Activated CD8-positive, alpha-beta T cell treated with anti-CD3 and anti-CD28 coated beads for 36 hours (primary cell): ENCODE results near the gene FBXL13. TPM values are rescaled to one million over a fixed set of nuclear protein-coding genes. Genes with fewer than 3 reads are reported as not detected.
"Not testable (repeated sequence)": the region's sequence is repeated elsewhere in the genome, so short reads cannot be mapped to it uniquely, and the experiment has no call there.

Experiments used
- ATAC-seq: fragments of 200-7000 bp; cut with Tn5 transposase; one replicate; pipeline ENCODE4 v1.10.0; 2021; ENCODE audit warnings: mild to moderate bottlenecking, moderate library complexity
- CTCF ChIA-PET: fragments of 350-600 bp; sonication (Branson Sonifier 250); formaldehyde crosslinking; loops from one replicate; lab custom pipeline; 2021; ENCODE audit warnings: antibody characterized with exemption; lab: Charles Lee
- POLR2A ChIA-PET: fragments of 350-600 bp; sonication (Branson Sonifier 250); formaldehyde crosslinking; loops from one replicate; lab custom pipeline; 2021; ENCODE audit warnings: antibody characterized with exemption; lab: Charles Lee
- DNase-seq: peaks from one replicate; pipeline ENCODE4 v3.0.0-alpha.2; 2020
- H3K27ac Mint-ChIP-seq: one replicate; pipeline ENCODE4 v1.8.0; 2021; ENCODE audit warnings: mild to moderate bottlenecking, mixed read lengths
- H3K27me3 Mint-ChIP-seq: one replicate; pipeline ENCODE4 v1.8.0; 2021; ENCODE audit warnings: mixed read lengths
- H3K36me3 Mint-ChIP-seq: one replicate; pipeline ENCODE4 v1.8.0; 2021; ENCODE audit warnings: low read depth, mixed read lengths
- H3K4me1 Mint-ChIP-seq: one replicate; pipeline ENCODE4 v1.8.0; 2021; ENCODE audit warnings: low read depth, mixed read lengths
- H3K4me3 Mint-ChIP-seq: one replicate; pipeline ENCODE4 v1.8.0; 2021; ENCODE audit warnings: mild to moderate bottlenecking, moderate library complexity, mixed read lengths
- H3K9me3 Mint-ChIP-seq: one replicate; pipeline ENCODE4 v1.8.0; 2021; ENCODE audit warnings: mixed read lengths
- intact Hi-C: fragments of 100-400 bp; cut with micrococcal nuclease; formaldehyde crosslinking; loops from one replicate; pipeline ENCODE4 v1.10.0; 2022
- total RNA-seq, 2 experiments: library from RNA; stranded (reverse); gene quantifications; one replicate each; pipeline ENCODE4 v1.2.3, GENCODE V29; 2021
- TF ChIP-seq, protein P1 (sequence below): fragments of 200-600 bp; IDR thresholded peaks from one replicate; pipeline ENCODE4 v1.8.0; 2022; ENCODE audit warnings: antibody characterized with exemption, mild to moderate bottlenecking

The FBXL13 gene
- total RNA-seq, 2 experiments from 2014 or later = 0.96 to 1.4 TPM

DNA sequence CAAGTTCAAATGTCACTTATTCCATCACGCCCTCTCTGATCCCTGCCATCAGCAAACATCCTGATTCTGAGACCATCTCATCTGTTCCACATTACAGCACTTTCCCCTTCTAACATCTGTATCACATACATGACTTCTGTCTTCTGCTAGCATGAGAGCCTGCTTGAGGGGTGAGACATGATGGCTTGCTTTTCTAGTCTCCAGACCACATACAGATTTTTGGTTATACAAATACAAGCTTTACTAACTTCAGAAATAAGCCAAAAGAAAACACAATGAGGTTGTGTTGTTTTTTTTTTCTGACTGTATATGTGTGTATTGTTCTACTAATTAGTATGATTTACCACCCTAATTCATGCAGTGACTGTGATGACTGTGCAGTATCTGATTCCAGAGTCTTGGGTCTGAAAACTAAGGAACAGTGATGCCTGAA lies 40.0 kb upstream of the FBXL13 start:
- intact Hi-C loops = no loop called here
- Mint-ChIP-seq H3K4me1 (peaks cover 6% of the 10 kb centered on the region), H3K9me3 (peaks cover 4% of the 10 kb centered on the region), H3K27ac (no peak overlapping the region), H3K36me3 (peaks cover 45% of the 10 kb centered on the region), H3K4me3 (no peak overlapping the region), H3K27me3 (no peaks in the 10 kb centered on the region)
- no peak for ATAC-seq
- DNase-seq = no peak
- ChIA-PET POLR2A (interaction anchor here (0.6 kb wide), 1 partner anchor 36 kb away, joined by 3 read pairs; no protein-coding TSS in a partner anchor), CTCF (interaction anchor here (0.6 kb wide), 1 partner anchor 41 kb away, joined by 3 read pairs; no protein-coding TSS in a partner anchor)
- TF ChIP-seq, protein P1, sequence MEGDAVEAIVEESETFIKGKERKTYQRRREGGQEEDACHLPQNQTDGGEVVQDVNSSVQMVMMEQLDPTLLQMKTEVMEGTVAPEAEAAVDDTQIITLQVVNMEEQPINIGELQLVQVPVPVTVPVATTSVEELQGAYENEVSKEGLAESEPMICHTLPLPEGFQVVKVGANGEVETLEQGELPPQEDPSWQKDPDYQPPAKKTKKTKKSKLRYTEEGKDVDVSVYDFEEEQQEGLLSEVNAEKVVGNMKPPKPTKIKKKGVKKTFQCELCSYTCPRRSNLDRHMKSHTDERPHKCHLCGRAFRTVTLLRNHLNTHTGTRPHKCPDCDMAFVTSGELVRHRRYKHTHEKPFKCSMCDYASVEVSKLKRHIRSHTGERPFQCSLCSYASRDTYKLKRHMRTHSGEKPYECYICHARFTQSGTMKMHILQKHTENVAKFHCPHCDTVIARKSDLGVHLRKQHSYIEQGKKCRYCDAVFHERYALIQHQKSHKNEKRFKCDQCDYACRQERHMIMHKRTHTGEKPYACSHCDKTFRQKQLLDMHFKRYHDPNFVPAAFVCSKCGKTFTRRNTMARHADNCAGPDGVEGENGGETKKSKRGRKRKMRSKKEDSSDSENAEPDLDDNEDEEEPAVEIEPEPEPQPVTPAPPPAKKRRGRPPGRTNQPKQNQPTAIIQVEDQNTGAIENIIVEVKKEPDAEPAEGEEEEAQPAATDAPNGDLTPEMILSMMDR = no peak

DNA sequence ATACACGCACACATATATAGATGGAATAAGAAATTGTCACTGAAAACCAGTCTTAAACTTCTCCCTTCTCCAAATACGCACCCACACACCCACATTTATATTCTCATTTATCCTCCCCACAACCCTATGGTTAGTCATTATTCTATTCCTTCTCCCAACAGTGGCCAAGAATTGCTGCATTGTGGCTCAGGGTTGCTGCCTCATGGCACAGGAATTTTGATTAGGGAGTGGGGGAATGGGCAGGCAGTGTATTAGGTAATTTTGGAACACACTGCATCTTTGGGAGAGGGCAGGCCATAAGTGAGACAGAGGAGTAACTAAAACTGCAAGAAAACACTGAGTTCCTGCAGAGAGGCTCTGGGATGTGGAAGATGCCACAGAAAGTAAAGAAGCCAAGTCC lies 38.6 kb upstream of the FBXL13 start:
- Mint-ChIP-seq H3K27ac (no peak overlapping the region), H3K27me3 (no peaks in the 10 kb centered on the region), H3K9me3 (peaks cover 10% of the 10 kb centered on the region), H3K4me3 (no peak overlapping the region), H3K4me1 (peaks cover 13% of the 10 kb centered on the region), H3K36me3 (peaks cover 51% of the 10 kb centered on the region)
- DNase-seq = no peak
- ChIA-PET CTCF (no interaction called here), POLR2A (no interaction called here)
- TF ChIP-seq, protein P1 = no peak
- intact Hi-C loops = no loop called here
- ATAC-seq = no peak

DNA sequence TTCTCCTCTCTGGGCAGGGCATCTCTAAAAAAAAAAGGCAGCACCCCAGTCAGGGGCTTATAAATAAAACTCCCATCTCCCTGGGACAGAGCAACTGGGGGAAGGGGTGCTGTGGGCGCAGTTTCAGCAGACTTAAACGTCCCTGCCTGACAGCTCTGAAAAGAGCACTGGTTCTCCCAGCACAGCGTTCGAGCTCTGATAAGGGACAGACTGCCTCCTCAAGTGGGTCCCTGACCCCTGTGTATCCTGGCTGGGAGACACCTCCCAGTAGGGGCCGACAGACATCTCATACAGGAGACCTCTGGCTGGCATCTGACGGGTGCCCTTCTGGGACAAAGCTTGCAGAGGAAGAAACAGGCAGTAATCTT lies 32.1 kb upstream of the FBXL13 start:
- DNase-seq, ATAC-seq, H3K4me3 Mint-ChIP-seq, H3K9me3 Mint-ChIP-seq, CTCF ChIA-PET, H3K4me1 Mint-ChIP-seq, H3K27me3 Mint-ChIP-seq, H3K27ac Mint-ChIP-seq, intact Hi-C loops: not testable (repeated sequence)
- peaks cover 38% of the 10 kb centered on the region for H3K36me3 Mint-ChIP-seq
- POLR2A ChIA-PET = interaction anchor here (1.0 kb wide), 1 partner anchor 10 kb away, joined by 4 read pairs; no protein-coding TSS in a partner anchor

GRCh38 chr7:103106005-103106702 lies 31.6 kb upstream of the FBXL13 start:
- Mint-ChIP-seq H3K9me3 (peaks cover 10% of the 10 kb centered on the region), H3K4me1 (peaks cover 10% of the 10 kb centered on the region), H3K27ac (no peak overlapping the region), H3K27me3 (no peaks in the 10 kb centered on the region), H3K36me3 (peaks cover 35% of the 10 kb centered on the region), H3K4me3 (no peak overlapping the region)
- intact Hi-C loops = no loop called here
- DNase-seq = no peak
- ChIA-PET CTCF (no interaction called here), POLR2A (interaction anchor here (0.8 to 1.0 kb wide), 2 partner anchors 10 to 12 kb away, joined by 3 to 4 read pairs; no protein-coding TSS in a partner anchor)
- no peak for ATAC-seq
- TF ChIP-seq, protein P1 = no peak

DNA sequence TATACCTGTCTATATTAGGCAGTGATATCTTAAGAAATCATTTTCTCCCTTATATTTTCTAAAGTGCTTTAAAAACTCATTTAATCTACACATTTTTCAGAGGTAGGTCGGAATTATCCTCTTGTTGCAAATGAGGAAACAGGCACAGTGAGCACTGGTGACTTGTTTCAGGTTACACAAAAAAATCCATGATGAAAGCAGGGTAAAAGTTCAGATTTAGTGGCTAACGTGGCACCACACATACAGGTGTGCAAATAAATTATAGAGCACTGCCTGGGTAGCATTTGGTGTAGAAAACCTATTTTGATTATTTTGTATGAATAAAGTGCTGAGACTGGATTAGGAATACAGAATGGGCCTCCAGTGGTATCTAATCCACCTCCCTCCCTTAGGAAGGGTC lies 26.9 kb upstream of the FBXL13 start:
- H3K36me3 Mint-ChIP-seq = peaks cover 13% of the 10 kb centered on the region
- H3K4me3 Mint-ChIP-seq = no peak overlapping the region
- no peaks in the 10 kb centered on the region for H3K4me1 Mint-ChIP-seq
- TF ChIP-seq, protein P1 = no peak
- no peaks in the 10 kb centered on the region for H3K9me3 Mint-ChIP-seq
- ChIA-PET CTCF (no interaction called here), POLR2A (no interaction called here)
- ATAC-seq (no peak), DNase-seq (no peak)
- H3K27me3 Mint-ChIP-seq = no peaks in the 10 kb centered on the region
- no peak overlapping the region for H3K27ac Mint-ChIP-seq
- intact Hi-C loops = no loop called here
